Measurements from ENCODE around the gene KRT3.

KRT3 gene

DNA sequence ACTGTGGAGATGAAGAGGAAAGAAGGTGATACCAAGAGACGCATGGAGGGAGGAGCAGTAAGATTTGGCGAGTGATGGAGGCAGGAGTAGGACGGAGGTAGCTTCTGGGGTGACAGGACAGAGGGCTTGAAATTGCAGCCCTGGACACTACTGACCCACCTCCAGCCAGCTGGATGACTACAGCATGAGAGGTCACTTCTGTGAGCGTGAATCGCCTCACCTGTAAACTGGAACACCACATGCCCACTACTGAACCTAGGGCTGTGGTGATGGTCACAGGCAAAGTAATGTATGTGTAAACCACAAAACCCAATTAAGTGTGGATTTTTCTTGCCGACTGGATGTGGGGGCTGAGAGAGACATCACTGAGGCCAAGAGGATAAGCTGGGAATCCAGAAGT lies 24.6 kb upstream of the KRT3 start:
- H3K9me3 Mint-ChIP-seq = no peaks in the 10 kb centered on the region

DNA sequence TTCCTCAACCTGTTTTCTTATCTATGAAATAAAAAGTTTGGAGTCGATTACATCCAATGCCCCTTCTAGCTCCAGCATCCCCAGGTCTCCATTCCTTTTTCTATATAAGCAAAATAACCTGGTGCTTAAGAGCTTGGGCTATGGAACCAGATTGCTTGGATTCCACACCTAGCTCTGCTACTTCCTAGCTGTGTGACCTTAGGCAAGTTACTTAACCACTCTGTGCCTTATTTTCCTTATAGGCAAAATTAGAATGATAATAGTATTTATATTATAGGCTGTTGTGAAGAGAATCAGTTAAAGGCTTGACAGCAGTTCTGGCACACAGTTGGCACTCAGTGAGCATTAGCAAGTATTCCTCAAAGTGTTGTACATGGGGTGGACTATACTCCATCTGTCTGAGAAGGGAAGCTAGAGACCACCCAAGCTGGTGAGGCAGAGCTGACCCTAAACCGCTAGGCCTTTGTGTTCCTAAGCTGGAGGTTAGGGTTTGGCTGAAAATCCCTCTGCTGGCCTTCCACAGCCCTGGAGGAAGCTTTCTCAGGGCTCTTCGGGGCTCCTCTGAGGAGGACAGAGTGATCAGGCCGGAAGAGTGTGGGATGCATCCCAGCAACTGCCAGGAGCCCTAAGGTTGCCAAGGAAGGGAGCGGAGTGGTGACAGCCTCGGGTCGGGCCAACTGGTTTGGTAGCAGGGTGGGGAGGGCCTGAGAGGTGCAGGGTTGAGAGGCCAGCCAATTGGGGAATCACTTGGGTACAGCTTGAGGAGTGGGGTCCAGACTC lies 24.0 kb upstream of the KRT3 start:
- Mint-ChIP-seq H3K27ac (no peak overlapping the region), H3K27me3 (peaks cover 59% of the 10 kb centered on the region)
- no peak for ATAC-seq

More for the DNA sequence above, 24.6 kb upstream of the KRT3 start:
- Mint-ChIP-seq H3K36me3 (no peaks in the 10 kb centered on the region), H3K4me1 (no peaks in the 10 kb centered on the region), H3K27me3 (peaks cover 59% of the 10 kb centered on the region), H3K4me3 (no peak overlapping the region), H3K27ac (no peak overlapping the region)
- no peak for ATAC-seq

DNA sequence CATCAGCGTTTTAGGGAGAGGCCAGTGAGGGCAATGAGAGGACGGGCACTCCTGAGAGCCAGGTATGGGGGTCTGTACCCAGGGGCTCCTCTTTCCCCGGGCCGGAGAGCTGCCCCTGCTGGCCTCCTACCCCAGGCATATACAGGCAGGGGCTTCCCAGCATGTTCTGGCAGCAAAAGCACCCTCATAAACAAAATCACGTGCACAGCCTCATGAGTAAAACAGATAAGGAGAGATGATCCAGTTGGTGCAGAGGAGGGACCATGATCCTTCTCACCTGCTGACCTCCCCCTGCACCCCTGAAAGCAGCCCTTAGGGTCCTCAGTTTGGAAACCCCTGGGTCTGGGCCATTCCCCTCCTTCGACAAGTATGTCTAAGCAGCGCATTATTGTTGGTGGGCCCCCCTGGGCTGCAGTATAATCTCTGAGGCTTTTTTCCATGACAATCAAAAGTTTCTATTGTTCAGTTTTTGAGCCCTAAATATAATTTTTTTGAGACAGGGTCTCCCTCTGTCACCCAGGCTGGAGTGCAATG lies 23.0 kb upstream of the KRT3 start:
- H3K27ac Mint-ChIP-seq = no peak overlapping the region
- no peaks in the 10 kb centered on the region for H3K36me3 Mint-ChIP-seq
- no peaks in the 10 kb centered on the region for H3K4me1 Mint-ChIP-seq
- no peak for ATAC-seq
- H3K4me3 Mint-ChIP-seq = no peak overlapping the region
- peaks cover 66% of the 10 kb centered on the region for H3K27me3 Mint-ChIP-seq
- no peaks in the 10 kb centered on the region for H3K9me3 Mint-ChIP-seq

More for the DNA sequence above, 24.0 kb upstream of the KRT3 start:
- H3K4me3 Mint-ChIP-seq = no peak overlapping the region
- H3K9me3 Mint-ChIP-seq = no peaks in the 10 kb centered on the region
- no peaks in the 10 kb centered on the region for H3K36me3 Mint-ChIP-seq
- H3K4me1 Mint-ChIP-seq = no peaks in the 10 kb centered on the region

DNA sequence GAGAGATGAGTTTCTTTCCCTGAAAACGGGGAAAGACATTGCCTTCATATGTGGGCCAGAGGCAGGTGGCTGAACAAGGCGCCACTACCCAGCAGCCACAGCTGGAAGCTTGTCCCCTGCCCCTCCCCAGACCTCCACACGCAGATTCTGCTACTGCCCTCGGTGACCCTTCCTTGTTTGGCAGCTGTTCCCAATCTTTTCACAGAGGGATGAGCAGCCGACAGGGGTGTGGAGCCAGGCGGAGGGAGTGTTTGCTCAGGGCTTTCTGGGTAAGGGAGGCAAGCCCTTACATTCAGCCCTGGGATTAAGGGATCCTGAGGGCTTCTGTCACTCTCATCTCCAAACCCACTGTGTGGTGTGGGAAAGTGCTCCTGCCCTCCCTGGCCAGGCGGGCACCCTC lies 22.5 kb upstream of the KRT3 start:
- no peak overlapping the region for H3K27ac Mint-ChIP-seq
- no peak for ATAC-seq

DNA sequence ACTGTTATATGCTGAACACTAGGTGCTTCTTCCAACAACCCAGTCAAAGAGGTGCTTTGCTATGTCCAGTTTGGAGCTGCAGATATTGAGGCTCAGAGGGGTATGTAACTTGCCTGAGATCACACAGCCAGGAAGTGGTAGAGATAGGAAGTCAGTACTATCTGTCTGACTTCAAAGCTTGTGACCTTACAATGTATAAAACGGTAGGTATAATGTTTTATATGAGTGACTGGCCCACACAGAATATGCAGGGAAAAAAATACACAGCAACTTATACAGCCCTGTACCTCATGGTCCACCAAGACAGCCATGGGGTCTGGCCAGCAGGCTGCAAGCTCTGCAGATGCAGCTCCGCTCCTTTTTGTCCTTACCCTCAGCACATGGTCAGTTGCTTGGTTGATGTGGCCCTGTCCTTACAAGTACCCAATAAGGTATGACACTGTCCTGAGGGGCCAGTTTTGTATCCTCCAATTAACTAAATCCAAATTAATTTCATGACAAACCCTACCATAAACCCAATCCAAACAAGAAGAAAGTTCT lies 21.9 kb upstream of the KRT3 start:
- H3K4me3 Mint-ChIP-seq = no peak overlapping the region

More for the DNA sequence above, 22.5 kb upstream of the KRT3 start:
- H3K27me3 Mint-ChIP-seq = peaks cover 61% of the 10 kb centered on the region
- H3K4me1 Mint-ChIP-seq = no peaks in the 10 kb centered on the region
- no peaks in the 10 kb centered on the region for H3K9me3 Mint-ChIP-seq
- no peaks in the 10 kb centered on the region for H3K36me3 Mint-ChIP-seq
- no peak overlapping the region for H3K4me3 Mint-ChIP-seq

DNA sequence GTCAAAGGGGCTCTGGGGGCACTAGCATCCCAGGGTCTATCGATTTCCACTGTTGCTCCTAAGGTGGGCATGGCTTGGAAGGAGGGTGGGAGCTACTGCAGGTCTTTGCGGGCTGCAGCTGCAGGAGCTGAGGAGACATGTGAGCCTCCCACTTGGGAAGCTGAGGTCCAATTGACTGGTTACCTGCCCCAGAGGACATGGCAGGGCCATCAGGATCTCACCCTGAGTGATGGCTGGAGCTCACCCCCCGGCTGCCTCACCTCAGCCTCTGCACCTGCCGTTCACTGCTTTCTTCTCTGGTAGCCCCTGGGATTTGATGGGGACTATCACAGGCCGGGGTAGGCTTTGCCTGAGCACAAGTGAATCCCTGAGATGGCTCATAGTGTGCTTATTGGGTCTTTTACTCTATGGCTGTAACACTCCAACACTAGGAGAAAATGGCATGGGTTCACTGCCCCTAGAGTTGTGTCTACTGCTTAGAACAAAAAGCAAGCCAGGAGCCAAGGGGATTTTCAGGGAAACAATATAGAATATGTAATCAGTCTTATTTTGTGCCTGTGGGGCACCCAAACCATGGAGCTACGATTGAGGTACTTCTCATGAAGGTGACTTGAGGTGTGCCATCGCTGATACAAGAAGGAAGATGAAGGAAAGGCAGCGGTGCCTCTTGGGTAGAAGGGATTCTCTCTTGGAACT lies 21.2 kb upstream of the KRT3 start:
- Mint-ChIP-seq H3K4me1 (no peaks in the 10 kb centered on the region), H3K27ac (no peak overlapping the region), H3K9me3 (no peaks in the 10 kb centered on the region), H3K36me3 (no peaks in the 10 kb centered on the region), H3K27me3 (peaks cover 52% of the 10 kb centered on the region), H3K4me3 (no peak overlapping the region)
- no peak for ATAC-seq

More for the DNA sequence above, 21.9 kb upstream of the KRT3 start:
- Mint-ChIP-seq H3K4me1 (no peaks in the 10 kb centered on the region), H3K27ac (no peak overlapping the region), H3K9me3 (no peaks in the 10 kb centered on the region), H3K36me3 (no peaks in the 10 kb centered on the region), H3K27me3 (peaks cover 55% of the 10 kb centered on the region)
- no peak for ATAC-seq

DNA sequence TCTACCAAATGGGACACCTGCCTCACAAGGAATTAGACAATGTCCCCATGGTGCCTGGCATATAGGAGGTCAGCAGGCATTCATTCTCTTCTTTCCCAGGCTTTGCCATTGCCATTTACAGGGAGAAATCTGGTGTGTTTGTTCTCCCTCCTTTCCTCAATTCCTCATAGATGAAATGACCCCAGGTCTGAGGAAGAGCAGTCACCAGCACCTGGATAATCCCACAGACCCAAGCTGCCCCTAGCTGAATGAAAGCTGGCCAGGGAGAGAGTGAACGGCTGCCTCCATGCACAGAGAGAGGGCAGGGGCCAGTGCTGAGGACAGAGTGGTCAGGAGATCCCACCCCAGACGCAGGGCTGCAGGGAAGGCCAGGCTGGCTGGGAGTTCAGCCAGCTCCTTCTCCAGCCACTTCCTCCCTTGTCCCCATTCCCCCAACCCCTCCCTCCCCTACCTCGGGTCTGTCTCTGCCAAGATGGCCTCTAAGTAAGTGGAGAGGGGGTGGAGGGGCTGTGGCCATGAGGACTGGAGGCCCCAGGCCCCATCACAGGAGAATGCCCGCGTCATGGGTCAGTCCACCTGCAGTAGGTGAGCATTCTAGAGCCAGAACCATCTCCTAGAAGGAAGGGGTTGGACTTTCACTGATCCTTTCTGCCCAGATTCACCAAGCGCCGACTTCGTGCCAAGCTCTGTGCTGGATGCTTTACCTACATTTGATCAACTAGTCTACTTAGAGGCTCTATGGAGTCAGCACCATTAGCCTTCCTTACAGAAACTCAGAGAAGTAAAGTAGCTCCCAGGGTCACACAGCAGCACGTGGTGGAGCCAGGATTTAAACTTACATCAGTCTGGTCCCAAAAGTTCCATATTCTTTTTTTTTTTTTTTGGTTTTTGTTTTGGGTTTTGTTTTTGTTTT lies 20.0 kb upstream of the KRT3 start:
- peaks cover 49% of the 10 kb centered on the region for H3K27me3 Mint-ChIP-seq
- no peak overlapping the region for H3K4me3 Mint-ChIP-seq
- no peaks in the 10 kb centered on the region for H3K9me3 Mint-ChIP-seq
- H3K36me3 Mint-ChIP-seq = no peaks in the 10 kb centered on the region
- no peak for ATAC-seq
- H3K4me1 Mint-ChIP-seq = no peaks in the 10 kb centered on the region
- H3K27ac Mint-ChIP-seq = no peak overlapping the region

DNA sequence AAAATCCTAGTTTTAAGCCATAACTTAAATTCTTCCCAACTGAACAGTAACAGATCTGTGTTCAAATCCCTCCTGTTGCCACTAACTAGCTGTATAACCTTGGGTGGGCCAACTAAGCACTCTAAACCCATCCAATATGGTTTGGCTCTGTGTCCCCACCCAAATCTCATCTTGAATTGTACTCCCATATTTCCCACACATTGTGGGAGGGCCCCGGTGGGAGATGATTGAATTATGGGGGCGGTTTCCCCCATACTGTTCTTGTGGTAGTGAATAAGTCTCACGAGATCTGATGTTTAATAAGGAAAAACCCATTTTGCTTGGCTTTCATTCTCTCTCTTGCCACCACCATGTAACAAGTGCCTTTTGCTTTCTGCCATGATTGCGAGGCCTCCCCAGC lies 19.2 kb upstream of the KRT3 start:
- Mint-ChIP-seq H3K36me3 (no peaks in the 10 kb centered on the region), H3K4me3 (no peak overlapping the region), H3K9me3 (no peaks in the 10 kb centered on the region), H3K27ac (no peak overlapping the region), H3K27me3 (peaks cover 42% of the 10 kb centered on the region), H3K4me1 (no peaks in the 10 kb centered on the region)
- ATAC-seq = no peak

DNA sequence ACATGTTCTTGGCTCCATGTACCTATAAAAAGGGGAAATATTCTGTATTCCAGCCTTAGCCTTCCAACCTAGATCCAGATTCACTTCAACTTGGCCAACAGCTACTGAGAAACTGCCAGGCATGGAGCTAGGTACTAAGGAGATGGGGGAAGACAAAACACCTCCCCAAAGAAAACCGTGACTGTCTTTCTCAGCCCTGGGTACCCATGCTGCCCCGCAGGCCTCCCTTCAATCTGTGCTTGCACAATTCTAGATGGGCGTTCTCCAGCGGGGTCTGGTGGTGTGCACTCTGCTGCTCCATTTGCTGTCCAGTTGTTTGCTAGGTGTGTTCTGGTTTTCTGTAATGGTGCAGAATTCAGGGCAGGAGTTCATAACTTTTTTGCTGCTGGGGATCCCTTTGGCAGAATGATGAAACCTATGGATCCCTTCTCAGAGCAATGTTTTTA lies 18.8 kb upstream of the KRT3 start:
- Mint-ChIP-seq H3K27ac (no peak overlapping the region), H3K27me3 (peaks cover 37% of the 10 kb centered on the region), H3K9me3 (no peaks in the 10 kb centered on the region), H3K4me3 (no peak overlapping the region), H3K36me3 (no peaks in the 10 kb centered on the region), H3K4me1 (no peaks in the 10 kb centered on the region)
- ATAC-seq = no peak

DNA sequence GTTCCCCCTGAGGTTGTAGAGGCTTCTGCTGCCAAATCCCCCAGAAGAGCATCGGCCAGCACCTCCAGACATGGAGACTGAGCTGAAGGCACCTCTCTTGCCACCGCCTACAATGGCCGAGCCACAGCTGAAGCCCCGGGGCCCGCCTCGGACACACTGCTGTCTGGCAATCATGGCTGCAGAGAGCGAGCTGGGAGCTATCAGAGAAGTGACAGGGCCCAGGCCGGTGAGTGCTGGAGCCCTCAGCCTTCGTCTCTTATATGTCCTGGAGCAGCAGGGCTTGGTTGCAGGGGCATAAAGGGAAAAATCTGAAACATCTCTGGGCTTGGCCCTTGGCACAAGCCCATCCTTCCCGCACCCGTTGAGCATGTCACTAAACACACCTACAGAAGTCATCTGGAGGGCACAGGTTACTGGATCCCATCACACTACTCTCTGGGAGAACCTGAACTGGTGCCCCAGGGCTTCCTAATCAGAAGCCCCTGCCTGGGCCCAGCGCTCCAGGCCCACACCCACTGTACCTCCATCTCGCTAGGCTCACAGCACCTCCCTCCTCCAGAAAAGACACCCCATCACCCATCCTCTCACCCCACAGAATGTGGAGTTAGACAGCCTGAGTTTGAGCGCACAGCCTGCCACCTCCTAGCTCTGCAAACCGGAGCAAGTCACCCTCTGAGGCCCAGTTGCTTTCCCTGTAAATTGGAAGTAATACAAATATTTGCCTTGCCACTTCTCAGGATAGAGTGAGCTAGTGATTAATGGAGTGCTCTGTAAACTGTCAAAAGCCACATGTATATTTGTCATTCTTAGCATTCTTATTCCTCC lies 18.2 kb upstream of the KRT3 start, which contains the start of gene KRT4:
Gene KRT4 (minus strand): TSS at position 232 of the 825 bp plus-strand sequence. CDS start 58 bp downstream, at position 174.
- H3K4me1 Mint-ChIP-seq = no peaks in the 10 kb centered on the region
- H3K36me3 Mint-ChIP-seq = no peaks in the 10 kb centered on the region
- H3K4me3 Mint-ChIP-seq = no peak within 1 kb of the TSS
- ATAC-seq = no peak
- no peaks in the 10 kb centered on the region for H3K9me3 Mint-ChIP-seq
- peaks cover 35% of the 10 kb centered on the region for H3K27me3 Mint-ChIP-seq
- no peak within 1 kb of the TSS for H3K27ac Mint-ChIP-seq

DNA sequence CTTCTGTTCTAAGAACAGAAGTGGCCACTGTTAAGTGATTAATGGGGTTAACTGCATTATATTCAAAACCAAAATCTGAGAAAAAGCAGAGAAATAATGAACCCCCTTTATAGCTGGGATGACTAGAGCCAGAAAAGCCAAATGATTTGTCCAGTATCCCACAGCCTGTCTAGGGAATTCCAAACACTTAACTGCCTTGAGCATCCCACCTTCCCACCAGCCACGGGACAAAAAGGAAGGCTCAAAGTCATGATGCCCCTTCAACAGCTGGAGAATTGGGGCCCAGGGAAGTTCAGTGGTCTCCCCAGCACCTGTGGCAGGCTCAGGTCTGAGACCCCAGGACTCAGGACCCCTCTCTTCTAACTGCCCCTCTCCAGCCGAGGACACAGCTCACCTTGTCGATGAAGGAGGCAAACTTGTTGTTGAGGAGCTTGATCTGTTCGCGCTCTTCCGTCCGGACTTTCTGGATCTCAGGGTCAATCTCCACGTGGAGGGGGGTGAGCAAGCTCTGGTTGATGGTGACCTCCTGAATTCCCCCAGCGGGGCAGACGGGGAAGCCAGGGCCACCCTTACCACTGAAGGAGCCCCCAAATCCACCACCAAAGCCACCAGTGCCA lies 17.4 kb upstream of the KRT3 start:
- no peaks in the 10 kb centered on the region for H3K36me3 Mint-ChIP-seq
- H3K27ac Mint-ChIP-seq = no peak overlapping the region
- H3K4me1 Mint-ChIP-seq = no peaks in the 10 kb centered on the region
- H3K9me3 Mint-ChIP-seq = no peaks in the 10 kb centered on the region
- H3K27me3 Mint-ChIP-seq = peaks cover 35% of the 10 kb centered on the region
- ATAC-seq = no peak
- H3K4me3 Mint-ChIP-seq = no peak overlapping the region

DNA sequence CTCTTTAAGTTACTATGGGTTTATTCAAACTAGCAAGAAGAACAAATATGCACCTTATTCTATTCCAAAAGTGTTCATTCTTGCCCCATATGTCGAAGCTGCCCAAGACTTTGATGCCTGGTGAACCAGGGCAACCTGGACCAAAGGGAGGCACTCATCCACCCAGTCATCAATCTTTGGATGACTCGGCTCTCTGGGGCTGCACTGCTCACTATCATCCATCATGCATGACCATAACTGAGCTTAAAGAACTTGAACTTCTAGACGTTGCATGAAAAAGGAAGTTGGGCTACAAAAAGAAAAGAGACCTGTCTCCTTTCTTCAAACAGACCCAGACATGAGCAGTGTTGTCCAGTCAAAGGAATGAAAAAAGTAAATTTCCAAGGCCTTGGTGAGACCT lies 16.8 kb upstream of the KRT3 start:
- no peak overlapping the region for H3K27ac Mint-ChIP-seq
- ATAC-seq = peak; percentile 25
- no peaks in the 10 kb centered on the region for H3K36me3 Mint-ChIP-seq
- no peak overlapping the region for H3K4me3 Mint-ChIP-seq
- no peaks in the 10 kb centered on the region for H3K4me1 Mint-ChIP-seq
- no peaks in the 10 kb centered on the region for H3K9me3 Mint-ChIP-seq
- H3K27me3 Mint-ChIP-seq = peaks cover 35% of the 10 kb centered on the region

DNA sequence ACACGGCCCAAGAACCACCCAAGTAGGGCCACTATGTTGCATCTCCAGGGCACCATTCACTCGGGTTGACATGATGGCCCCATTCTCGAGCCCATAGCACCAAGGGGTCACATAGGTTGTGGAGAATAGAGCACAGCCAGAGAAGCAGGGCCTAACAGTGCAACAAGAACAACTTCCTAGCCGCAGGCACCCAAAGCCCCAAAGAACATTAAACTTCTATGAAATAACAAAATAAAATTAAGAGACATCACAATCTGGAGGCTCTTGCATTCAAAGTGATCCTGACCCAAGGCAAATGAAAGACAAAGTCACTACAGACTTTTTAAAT lies 16.1 kb upstream of the KRT3 start:
- peaks cover 35% of the 10 kb centered on the region for H3K27me3 Mint-ChIP-seq
- H3K36me3 Mint-ChIP-seq = no peaks in the 10 kb centered on the region
- H3K27ac Mint-ChIP-seq = no peak overlapping the region
- ATAC-seq = no peak
- no peaks in the 10 kb centered on the region for H3K9me3 Mint-ChIP-seq
- H3K4me1 Mint-ChIP-seq = no peaks in the 10 kb centered on the region
- H3K4me3 Mint-ChIP-seq = no peak overlapping the region
